AG04449 (cell line): ENCODE results near the gene GNG14.

Source experiments
- CTCF ChIA-PET: fragments of 350-600 bp; formaldehyde crosslinking; extraction: SDS; loops from one replicate; lab custom pipeline; 2021; ENCODE audit warnings: antibody characterized with exemption; lab: Yijun Ruan, JAX
- POLR2A ChIA-PET: fragments of 400-600, 350-600 bp; formaldehyde crosslinking; extraction: SDS; loops from one replicate; lab custom pipeline; 2020; ENCODE audit warnings: antibody characterized with exemption, inconsistent platforms; lab: Yijun Ruan, JAX
- DNase-seq: peaks from one replicate; pipeline ENCODE4 v3.0.0-alpha.2; 2010; ENCODE audit warnings: low read depth, low spot score
- H3K4me3 ChIP-seq: 2 replicates; pipeline ENCODE4 v1.5.1; 2011; ENCODE audit warnings: low read depth, mild to moderate bottlenecking, control low read depth, low read length
- CTCF ChIP-seq: IDR thresholded peaks from one replicate; pipeline ENCODE4 v1.5.1; 2011; ENCODE audit warnings: mild to moderate bottlenecking, moderate library complexity, low read length, control low read depth, inconsistent platforms; ENCODE audit not compliant: insufficient read depth; ENCODE audit errors: missing control alignments

The GNG14 gene

GRCh38 chr19:12730064-12730463 lies 42.3 kb downstream of the GNG14 start:
- CTCF ChIA-PET: interaction anchor here (31.4 kb wide), 1 partner anchor 33 kb away, joined by 660 read pairs; no protein-coding TSS in a partner anchor
- TF ChIP-seq CTCF: no peak
- no peak for DNase-seq
- H3K4me3 ChIP-seq: no peak overlapping the region
- POLR2A ChIA-PET: no interaction called here

GRCh38 chr19:12731337-12731736 lies 43.5 kb downstream of the GNG14 start:
- CTCF ChIA-PET: interaction anchor here (1.3 to 31.4 kb wide), 3 partner anchors 8 to 65 kb away, joined by 5 to 660 read pairs (median 31); partner anchors contain the start of gene TNPO2
- H3K4me3 ChIP-seq: no peak overlapping the region

GRCh38 chr19:12733369-12734214 lies 45.8 kb downstream of the GNG14 start:
- TF ChIP-seq CTCF: peak; percentile 43
- ChIA-PET CTCF (interaction anchor here (1.2 to 31.4 kb wide), 6 partner anchors 11 to 114 kb away, joined by 5 to 660 read pairs (median 15); partner anchors contain the start of genes JUNB and TNPO2), POLR2A (interaction anchor here (1.6 to 2.4 kb wide), 4 partner anchors 10 to 59 kb away, joined by 3 to 17 read pairs (median 6); partner anchors contain the start of genes FBXW9 and JUNB)
- DNase-seq: no peak
- peak overlapping the region; percentile 91 for H3K4me3 ChIP-seq

More at GRCh38 chr19:12731337-12731736, 43.5 kb downstream of the GNG14 start:
- no peak for TF ChIP-seq CTCF
- no peak for DNase-seq
- POLR2A ChIA-PET: interaction anchor here (1.8 kb wide), 1 partner anchor 9 kb away, joined by 7 read pairs; no protein-coding TSS in a partner anchor

- no peak for TF ChIP-seq CTCF
- ChIA-PET CTCF (interaction anchor here (1.0 to 31.4 kb wide), 7 partner anchors 20 to 71 kb away, joined by 3 to 660 read pairs (median 4); partner anchors contain the start of genes MAN2B1 and WDR83), POLR2A (interaction anchor here (0.5 to 1.0 kb wide), 8 partner anchors 14 to 404 kb away, joined by 3 to 9 read pairs (median 4); partner anchors contain the start of genes JUNB and ZNF563)
- peak within 1 kb of the TSS; percentile 93 for H3K4me3 ChIP-seq
- DNase-seq: peak; percentile 100
Observed at GRCh38 chr19:12736995-12737834, 49.4 kb downstream of the GNG14 start, which contains the start of gene GET3. Gene GET3, plus strand, starts transcription at chr19:12737497. Its CDS starts 9 bp downstream, at chr19:12737506.

GRCh38 chr19:12737835-12738351 lies 50.1 kb downstream of the GNG14 start:
- CTCF ChIA-PET: interaction anchor here (0.8 to 31.4 kb wide), 9 partner anchors 21 to 110 kb away, joined by 3 to 660 read pairs (median 3); partner anchors contain the start of genes MAN2B1 and WDR83
- POLR2A ChIA-PET: interaction anchor here (0.7 to 1.0 kb wide), 2 partner anchors 15 to 25 kb away, joined by 3 to 4 read pairs; no protein-coding TSS in a partner anchor
- no peak for TF ChIP-seq CTCF
- DNase-seq: no peak
- H3K4me3 ChIP-seq: peak overlapping the region; percentile 93
